Measurements from ENCODE around the gene GPN1.

- TF ChIP-seq, protein P1, sequence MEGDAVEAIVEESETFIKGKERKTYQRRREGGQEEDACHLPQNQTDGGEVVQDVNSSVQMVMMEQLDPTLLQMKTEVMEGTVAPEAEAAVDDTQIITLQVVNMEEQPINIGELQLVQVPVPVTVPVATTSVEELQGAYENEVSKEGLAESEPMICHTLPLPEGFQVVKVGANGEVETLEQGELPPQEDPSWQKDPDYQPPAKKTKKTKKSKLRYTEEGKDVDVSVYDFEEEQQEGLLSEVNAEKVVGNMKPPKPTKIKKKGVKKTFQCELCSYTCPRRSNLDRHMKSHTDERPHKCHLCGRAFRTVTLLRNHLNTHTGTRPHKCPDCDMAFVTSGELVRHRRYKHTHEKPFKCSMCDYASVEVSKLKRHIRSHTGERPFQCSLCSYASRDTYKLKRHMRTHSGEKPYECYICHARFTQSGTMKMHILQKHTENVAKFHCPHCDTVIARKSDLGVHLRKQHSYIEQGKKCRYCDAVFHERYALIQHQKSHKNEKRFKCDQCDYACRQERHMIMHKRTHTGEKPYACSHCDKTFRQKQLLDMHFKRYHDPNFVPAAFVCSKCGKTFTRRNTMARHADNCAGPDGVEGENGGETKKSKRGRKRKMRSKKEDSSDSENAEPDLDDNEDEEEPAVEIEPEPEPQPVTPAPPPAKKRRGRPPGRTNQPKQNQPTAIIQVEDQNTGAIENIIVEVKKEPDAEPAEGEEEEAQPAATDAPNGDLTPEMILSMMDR (IDR thresholded peaks at IDR 0.05) = no peak
- TF ChIP-seq, protein P2, sequence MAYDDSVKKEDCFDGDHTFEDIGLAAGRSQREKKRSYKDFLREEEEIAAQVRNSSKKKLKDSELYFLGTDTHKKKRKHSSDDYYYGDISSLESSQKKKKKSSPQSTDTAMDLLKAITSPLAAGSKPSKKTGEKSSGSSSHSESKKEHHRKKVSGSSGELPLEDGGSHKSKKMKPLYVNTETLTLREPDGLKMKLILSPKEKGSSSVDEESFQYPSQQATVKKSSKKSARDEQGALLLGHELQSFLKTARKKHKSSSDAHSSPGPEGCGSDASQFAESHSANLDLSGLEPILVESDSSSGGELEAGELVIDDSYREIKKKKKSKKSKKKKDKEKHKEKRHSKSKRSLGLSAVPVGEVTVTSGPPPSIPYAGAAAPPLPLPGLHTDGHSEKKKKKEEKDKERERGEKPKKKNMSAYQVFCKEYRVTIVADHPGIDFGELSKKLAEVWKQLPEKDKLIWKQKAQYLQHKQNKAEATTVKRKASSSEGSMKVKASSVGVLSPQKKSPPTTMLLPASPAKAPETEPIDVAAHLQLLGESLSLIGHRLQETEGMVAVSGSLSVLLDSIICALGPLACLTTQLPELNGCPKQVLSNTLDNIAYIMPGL (CRISPR knock-in tag; IDR thresholded peaks at IDR 0.05; ENCODE audit: borderline replicate concordance) = no peak
- TF ChIP-seq ESRRA (IDR thresholded peaks at IDR 0.05; ENCODE audit: borderline replicate concordance, low read length) (no peak), SREBF2 (IDR thresholded peaks at IDR 0.05) (no peak), FOXS1 (CRISPR knock-in tag; IDR thresholded peaks at IDR 0.05) (no peak), BHLHE40 (IDR thresholded peaks at IDR 0.05; ENCODE audit: low read depth, low read length) (no peak), CBX8 (IDR thresholded peaks at IDR 0.05) (no peak), ZC3H11A (IDR thresholded peaks at IDR 0.05) (no peak), RAD21 (conservative IDR thresholded peaks at IDR 0.05 in 1 of 2, IDR thresholded peaks at IDR 0.05 in 1 of 2) (no peak)
Measured at GRCh38 chr2:27661371-27661770, 32.5 kb downstream of the GPN1 start.

Data from A549 (cell line).